Large intestine (tissue), 3 donors: ENCODE measurements around the gene INPP5A. TPM values are rescaled to one million over a fixed set of nuclear protein-coding genes. Genes with fewer than 3 reads are reported as not detected.

Experiments
- DNase-seq, 2 donors: peaks; one replicate each; pipeline versions ENCODE4 v3.0.0 to v3.0.0-alpha.2; 2013
- H3K27ac ChIP-seq: one replicate; pipeline ENCODE4 v1.5.1; 2013; ENCODE audit warnings: low read length
- H3K27me3 ChIP-seq: 2 replicates; pipeline ENCODE4 v1.6.1; 2013; ENCODE audit warnings: low read length; ENCODE audit not compliant: control insufficient read depth, insufficient read depth
- H3K36me3 ChIP-seq: 2 replicates; pipeline ENCODE4 v1.6.1; 2013; ENCODE audit warnings: low read length; ENCODE audit not compliant: control insufficient read depth, insufficient read depth
- H3K4me1 ChIP-seq: one replicate; pipeline ENCODE4 v1.6.1; 2013; ENCODE audit warnings: low read length; ENCODE audit not compliant: control insufficient read depth, insufficient read depth
- H3K4me3 ChIP-seq: one replicate; pipeline ENCODE4 v1.5.1; 2013; ENCODE audit warnings: low read length
- H3K9me3 ChIP-seq: one replicate; pipeline ENCODE4 v1.6.1; 2013; ENCODE audit warnings: mild to moderate bottlenecking, low read depth, low read length, moderate library complexity; ENCODE audit not compliant: control insufficient read depth
- WGBS: methylation state at CpG from one replicate; pipeline ENCODE4 v1.1.5; 2013; ENCODE audit warnings: low lambda C conversion rate; ENCODE audit not compliant: insufficient coverage; 5-methylcytosine and 5-hydroxymethylcytosine counted together
- polyA plus RNA-seq: library from polyadenylated mRNA; unstranded; fragments of 120-200 nt; gene quantifications from one replicate; pipeline ENCODE4 v1.2.1, GENCODE V29; 2013

INPP5A gene
- polyA plus RNA-seq, 1 donor: 25.3 TPM

DNA sequence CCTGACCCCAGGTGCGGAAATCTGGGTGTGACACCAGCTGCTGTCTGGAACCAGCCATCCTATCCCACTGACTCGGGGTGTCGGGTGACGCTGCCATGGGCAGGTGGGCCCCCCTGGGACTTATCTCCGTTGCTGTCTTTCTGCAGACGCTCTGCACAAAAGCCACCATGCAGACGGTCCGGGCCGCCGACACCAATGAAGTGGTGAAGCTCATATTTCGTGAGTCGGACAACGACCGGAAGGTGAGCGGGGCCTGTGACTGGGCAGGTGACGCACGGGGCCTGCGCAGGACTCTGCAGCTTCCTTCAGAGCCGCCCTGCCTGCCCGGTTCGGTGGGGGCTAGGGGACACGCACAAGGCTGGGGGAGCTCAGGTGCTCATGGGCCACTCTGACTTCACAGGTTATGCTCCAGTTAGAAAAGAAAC, 211.8 kb downstream of the INPP5A start:
- Histone ChIP-seq H3K36me3 (peaks cover 37% of the 10 kb centered on the region), H3K4me1 (no peaks in the 10 kb centered on the region), H3K27ac (no peak overlapping the region), H3K9me3 (peaks cover 11% of the 10 kb centered on the region), H3K27me3 (no peaks in the 10 kb centered on the region), H3K4me3 (no peak overlapping the region)
- WGBS: no CpG with 5 or more reads among the region's 22 CpGs
- DNase-seq: no peak

DNA sequence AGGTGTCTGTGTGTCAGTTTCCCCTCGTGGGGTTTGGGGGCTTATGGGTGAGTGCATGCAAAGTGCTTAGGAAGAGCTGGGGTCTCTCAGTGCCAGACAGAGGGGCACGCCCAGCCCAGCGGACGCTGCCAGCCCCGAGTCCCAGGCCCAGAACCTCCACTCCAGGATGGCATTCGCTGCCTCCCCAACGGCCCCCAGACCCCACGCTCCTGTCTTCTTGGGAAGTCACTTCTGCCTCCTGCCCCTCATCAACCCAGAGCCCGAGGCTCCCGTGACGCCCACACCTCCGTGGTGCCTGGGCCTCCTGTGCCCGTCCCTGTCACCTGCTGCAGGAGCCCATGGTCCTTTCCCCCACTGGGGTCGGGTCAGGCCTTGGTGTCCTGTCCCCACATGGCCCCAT, 213.3 kb downstream of the INPP5A start:
- DNase-seq: no peak
- H3K27me3 ChIP-seq: no peaks in the 10 kb centered on the region
- peaks cover 11% of the 10 kb centered on the region for H3K9me3 ChIP-seq
- no peak overlapping the region for H3K4me3 ChIP-seq
- H3K4me1 ChIP-seq: no peaks in the 10 kb centered on the region
- no peak overlapping the region for H3K27ac ChIP-seq
- peaks cover 42% of the 10 kb centered on the region for H3K36me3 ChIP-seq
- no CpG with 5 or more reads among the region's 14 CpGs for WGBS

DNA sequence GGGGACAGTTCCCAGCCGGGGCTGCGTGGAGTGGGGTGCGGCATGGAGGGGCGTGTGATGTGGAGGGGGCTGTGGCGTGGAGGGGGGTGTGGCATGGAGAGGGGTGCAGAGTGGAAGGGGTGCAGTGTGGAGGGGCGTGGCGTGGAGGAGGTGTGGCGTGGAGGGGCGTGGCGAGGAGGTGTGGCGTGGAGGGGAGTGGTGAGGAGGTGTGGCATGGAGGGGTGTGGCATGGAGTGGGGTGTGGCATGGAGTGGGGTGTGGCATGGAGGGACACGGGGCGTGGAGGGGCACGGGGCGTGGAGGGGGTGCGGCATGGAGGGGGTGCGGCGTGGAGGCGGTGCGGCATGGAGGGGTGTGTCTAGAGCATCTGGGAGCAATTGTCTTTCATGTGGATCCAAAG, 214.8 kb downstream of the INPP5A start:
- Histone ChIP-seq H3K27ac (no peak overlapping the region), H3K27me3 (no peaks in the 10 kb centered on the region), H3K4me1 (no peaks in the 10 kb centered on the region), H3K4me3 (no peak overlapping the region), H3K9me3 (peaks cover 21% of the 10 kb centered on the region), H3K36me3 (peaks cover 52% of the 10 kb centered on the region)
- DNase-seq: no peak
- WGBS: no CpG with 5 or more reads among the region's 20 CpGs

DNA sequence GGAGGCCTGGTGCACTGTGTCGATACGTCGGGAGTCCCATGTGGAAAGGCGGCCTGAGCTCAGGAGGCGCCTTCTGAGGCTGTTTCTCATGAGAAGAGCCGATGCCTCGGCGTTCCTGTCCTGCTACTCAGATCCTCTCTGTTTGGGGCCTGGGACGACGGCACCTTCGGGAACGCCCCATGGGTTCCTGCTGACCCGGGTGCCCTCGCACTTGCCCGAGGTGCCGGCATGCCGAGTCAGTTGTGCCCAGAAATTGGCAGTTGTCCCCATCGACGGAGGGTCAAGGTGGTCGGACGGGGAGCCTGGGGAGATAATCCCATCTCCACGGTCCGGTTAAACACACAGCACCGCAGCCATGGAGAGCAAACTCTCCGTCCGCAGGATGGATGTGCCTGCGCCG, 215.4 kb downstream of the INPP5A start:
- Histone ChIP-seq H3K27ac (no peak overlapping the region), H3K9me3 (peaks cover 27% of the 10 kb centered on the region), H3K27me3 (no peaks in the 10 kb centered on the region), H3K36me3 (peaks cover 52% of the 10 kb centered on the region), H3K4me1 (no peaks in the 10 kb centered on the region), H3K4me3 (no peak overlapping the region)
- WGBS: no CpG with 5 or more reads among the region's 28 CpGs
- DNase-seq: no peak

DNA sequence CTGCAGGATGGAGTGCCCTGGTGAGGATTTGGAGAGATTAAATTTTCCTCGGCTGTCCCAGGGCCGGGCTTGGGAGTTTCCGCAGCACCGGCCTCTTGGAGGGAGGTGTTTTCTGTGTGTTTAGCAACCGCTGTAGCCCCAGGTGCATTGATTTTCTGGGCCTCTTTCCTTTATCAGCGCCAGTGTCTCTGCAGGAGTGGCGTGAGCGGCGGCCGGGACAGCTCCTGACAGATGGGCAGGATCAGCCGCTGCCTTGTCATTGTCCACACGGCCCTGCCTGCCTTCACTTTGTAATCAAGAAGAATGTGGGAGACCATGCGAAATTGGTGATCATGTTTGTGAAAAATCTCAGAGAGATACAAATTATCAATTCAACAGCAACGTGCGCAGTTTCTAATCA, 216.0 kb downstream of the INPP5A start:
- no peaks in the 10 kb centered on the region for H3K27me3 ChIP-seq
- no peaks in the 10 kb centered on the region for H3K4me1 ChIP-seq
- no peak overlapping the region for H3K4me3 ChIP-seq
- peaks cover 52% of the 10 kb centered on the region for H3K36me3 ChIP-seq
- no peak overlapping the region for H3K27ac ChIP-seq
- no peak for DNase-seq
- H3K9me3 ChIP-seq: peaks cover 27% of the 10 kb centered on the region
- no CpG with 5 or more reads among the region's 15 CpGs for WGBS

DNA sequence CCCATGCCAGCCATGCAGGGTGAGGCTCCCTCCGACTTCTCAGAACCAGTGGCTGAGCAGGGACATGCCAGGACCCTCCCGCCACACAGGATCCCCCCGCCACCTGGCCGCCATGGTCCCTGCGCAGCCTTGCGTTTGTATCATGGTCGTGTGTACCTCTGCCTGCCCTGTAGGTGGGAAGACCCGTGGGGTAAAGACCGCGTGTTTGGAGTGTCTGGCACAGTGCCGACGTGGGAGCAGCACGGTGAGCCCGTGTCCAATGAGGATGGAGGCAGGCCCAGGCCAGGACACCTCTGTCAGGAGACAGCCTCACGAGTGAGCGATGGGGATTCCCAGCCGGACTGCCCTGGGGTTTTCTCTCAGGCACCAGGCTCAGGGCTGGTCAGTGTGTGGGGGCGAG, 216.5 kb downstream of the INPP5A start:
- Histone ChIP-seq H3K4me3 (no peak overlapping the region), H3K9me3 (peaks cover 27% of the 10 kb centered on the region), H3K36me3 (peaks cover 57% of the 10 kb centered on the region), H3K4me1 (no peaks in the 10 kb centered on the region), H3K27ac (no peak overlapping the region), H3K27me3 (no peaks in the 10 kb centered on the region)
- 100% methylated on average over 1 of the region's 18 CpGs for WGBS
- no peak for DNase-seq

DNA sequence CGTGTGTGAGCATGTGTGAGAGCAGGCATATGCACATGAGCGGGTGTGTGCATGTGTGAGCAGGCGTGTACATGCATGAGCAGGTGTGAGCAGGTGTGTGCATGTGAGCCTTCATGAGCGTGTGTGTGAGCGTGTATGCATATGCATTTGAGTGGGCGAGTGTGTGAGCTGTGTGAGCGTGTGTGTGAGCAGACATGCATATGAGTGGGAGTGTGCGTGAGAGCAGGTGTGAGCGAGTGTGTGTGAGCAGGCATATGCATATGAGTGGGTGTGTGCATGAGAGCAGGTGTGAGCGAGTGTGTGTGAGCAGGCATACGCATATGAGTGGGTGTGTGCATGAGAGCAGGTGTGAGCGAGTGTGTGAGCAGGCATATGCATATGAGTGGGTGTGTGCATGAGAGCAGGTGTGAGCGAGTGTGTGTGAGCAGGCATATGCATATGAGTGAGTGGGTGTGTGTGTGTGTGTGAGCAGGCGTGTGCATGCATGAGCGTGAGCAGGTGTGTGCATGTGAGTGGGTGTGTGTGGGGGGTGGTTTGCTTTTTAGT, 217.7 kb downstream of the INPP5A start:
- no peak for DNase-seq
- Histone ChIP-seq H3K4me3 (no peak overlapping the region), H3K9me3 (peaks cover 27% of the 10 kb centered on the region), H3K36me3 (peaks cover 53% of the 10 kb centered on the region), H3K4me1 (no peaks in the 10 kb centered on the region), H3K27me3 (no peaks in the 10 kb centered on the region), H3K27ac (no peak overlapping the region)
- WGBS: 100% methylated on average over 2 of the region's 15 CpGs

DNA sequence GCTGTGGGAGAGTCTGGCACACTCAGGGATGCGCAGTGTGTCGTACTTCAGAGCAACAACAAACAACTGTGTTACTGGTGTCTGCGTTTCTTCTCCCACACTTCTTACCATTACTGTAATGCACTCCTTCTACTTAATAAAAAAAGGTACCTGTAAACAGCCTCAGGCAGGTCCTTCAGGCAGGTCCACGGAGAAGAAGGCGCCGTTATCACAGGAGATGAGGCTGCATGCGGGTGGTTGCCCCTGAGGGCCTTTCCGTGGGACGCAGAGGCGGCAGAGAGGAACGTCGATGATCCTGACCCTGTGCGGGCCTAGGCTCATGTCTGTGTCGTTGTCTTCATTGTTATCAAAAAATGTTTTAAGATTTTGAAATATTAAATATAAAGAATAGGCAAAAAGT, 219.0 kb downstream of the INPP5A start:
- Histone ChIP-seq H3K36me3 (peaks cover 49% of the 10 kb centered on the region), H3K27ac (no peak overlapping the region), H3K27me3 (no peaks in the 10 kb centered on the region), H3K9me3 (peaks cover 21% of the 10 kb centered on the region), H3K4me3 (no peak overlapping the region), H3K4me1 (no peaks in the 10 kb centered on the region)
- no peak for DNase-seq
- WGBS: 100% methylated on average over 2 of the region's 14 CpGs

DNA sequence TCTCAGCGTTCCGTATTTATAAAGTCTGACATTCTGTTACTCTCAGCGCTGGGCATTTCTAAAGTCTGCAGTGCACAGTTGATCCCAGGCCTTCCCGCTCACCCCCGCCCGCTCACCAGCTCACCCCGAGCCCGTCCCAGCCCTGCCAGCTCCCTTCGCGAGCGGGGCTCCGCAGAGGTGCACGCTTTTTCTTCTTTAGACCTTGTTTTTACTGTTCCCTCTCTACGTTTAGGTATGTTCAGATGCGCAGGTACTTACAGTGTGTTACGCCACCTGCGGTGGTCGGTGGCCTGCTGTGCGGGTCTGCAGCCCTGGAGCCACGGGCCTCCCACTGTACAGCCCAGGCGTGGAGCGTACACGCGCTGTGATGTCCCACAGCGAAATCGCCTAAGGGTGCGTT, 219.6 kb downstream of the INPP5A start:
- Histone ChIP-seq H3K27me3 (no peaks in the 10 kb centered on the region), H3K4me1 (no peaks in the 10 kb centered on the region), H3K27ac (no peak overlapping the region), H3K36me3 (peaks cover 50% of the 10 kb centered on the region), H3K4me3 (no peak overlapping the region), H3K9me3 (peaks cover 23% of the 10 kb centered on the region)
- 90% methylated on average over 2 of the region's 27 CpGs for WGBS
- no peak for DNase-seq

DNA sequence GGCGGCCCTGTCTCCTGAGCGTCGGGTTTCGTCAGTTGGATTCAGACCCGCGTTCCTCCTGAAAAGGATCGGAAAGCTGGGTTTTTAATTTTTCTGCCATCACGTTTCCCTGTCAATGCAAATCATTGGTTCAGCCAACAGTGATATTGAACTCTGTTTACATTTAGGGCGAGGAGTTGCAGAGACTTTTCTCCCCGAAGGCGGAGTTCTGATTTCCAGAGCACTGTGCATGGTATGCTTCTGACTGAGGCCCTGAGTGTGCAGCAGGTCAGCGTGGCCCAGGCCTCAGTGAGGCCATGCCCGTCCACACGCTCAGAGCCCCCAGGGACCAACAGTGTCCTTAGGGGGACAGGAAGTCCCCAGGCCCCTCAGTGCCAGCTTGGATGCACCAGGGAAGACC, 221.3 kb downstream of the INPP5A start:
- WGBS: no CpG with 5 or more reads among the region's 14 CpGs
- Histone ChIP-seq H3K36me3 (peaks cover 41% of the 10 kb centered on the region), H3K27me3 (no peaks in the 10 kb centered on the region), H3K4me3 (no peak overlapping the region), H3K4me1 (no peaks in the 10 kb centered on the region), H3K9me3 (peaks cover 21% of the 10 kb centered on the region), H3K27ac (no peak overlapping the region)
- no peak for DNase-seq

DNA sequence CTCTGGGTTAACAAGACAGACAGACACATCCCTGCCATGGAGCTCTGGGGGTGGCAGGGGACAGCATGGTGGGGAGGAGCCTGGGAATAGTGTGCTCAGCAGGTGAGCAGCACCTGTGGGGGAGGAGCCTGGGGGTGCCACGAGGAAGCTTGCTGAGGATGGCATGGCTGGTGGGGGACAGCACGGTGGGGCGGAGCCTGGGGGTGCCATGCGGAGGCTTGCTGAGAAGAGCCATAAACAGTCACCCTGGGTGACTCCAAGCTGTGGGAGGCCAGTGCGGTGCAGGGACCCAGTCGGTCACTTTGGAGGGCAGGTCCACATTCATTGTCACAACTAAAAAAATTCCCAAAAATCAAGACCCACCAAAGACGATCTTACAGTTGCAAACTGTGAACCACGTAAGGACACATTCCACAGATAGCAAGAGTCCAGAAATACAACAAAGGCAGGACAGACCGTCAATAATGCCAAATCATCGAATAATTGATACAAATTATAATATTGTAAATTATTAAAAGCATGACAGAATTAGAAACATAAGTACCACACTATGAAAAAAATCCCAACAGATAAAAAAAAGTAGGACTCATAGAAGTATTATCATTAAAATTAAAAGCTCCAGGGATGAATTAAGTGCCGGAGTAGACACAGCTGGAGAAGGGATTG, 223.9 kb downstream of the INPP5A start:
- H3K36me3 ChIP-seq: peaks cover 28% of the 10 kb centered on the region
- H3K27ac ChIP-seq: no peak overlapping the region
- no peaks in the 10 kb centered on the region for H3K27me3 ChIP-seq
- WGBS: no CpG with 5 or more reads among the region's 11 CpGs
- peaks cover 16% of the 10 kb centered on the region for H3K9me3 ChIP-seq
- H3K4me3 ChIP-seq: no peak overlapping the region
- no peaks in the 10 kb centered on the region for H3K4me1 ChIP-seq
- DNase-seq: no peak
